Measurements from ENCODE around the gene ARID5B. TPM values are rescaled to one million over a fixed set of nuclear protein-coding genes. Genes with fewer than 3 reads are reported as not detected.

ARID5B gene
- polyA plus RNA-seq, 1 donor from 2014 or later = 2.1 TPM

GRCh38 chr10:61888744-61889143, 12.8 kb upstream of the ARID5B start:
- TF ChIP-seq EZH2 (IDR thresholded peaks at IDR 0.05; ENCODE audit: borderline replicate concordance, insufficient read depth, low read length, poor library complexity, severe bottlenecking) (no peak), CTCF (IDR thresholded peaks at IDR 0.05; ENCODE audit: poor library complexity, severe bottlenecking) (no peak), MXI1 (conservative IDR thresholded peaks at IDR 0.05; ENCODE audit: poor library complexity, severe bottlenecking) (no peak), REST (IDR thresholded peaks at IDR 0.05; ENCODE audit: borderline replicate concordance) (no peak), RAD21 (conservative IDR thresholded peaks at IDR 0.05) (no peak), SMC3 (conservative IDR thresholded peaks at IDR 0.05; ENCODE audit: poor library complexity) (no peak), TAF1 (IDR thresholded peaks at IDR 0.05; ENCODE audit: low read depth) (no peak), POLR2AphosphoS5 (IDR thresholded peaks at IDR 0.05) (no peak), EP300 (conservative IDR thresholded peaks at IDR 0.05; ENCODE audit: poor library complexity, severe bottlenecking) (no peak)
- H3K9me2 ChIP-seq (ENCODE audit: insufficient read depth, low read length) = no peaks in the 10 kb centered on the region
- H3K9ac ChIP-seq (ENCODE audit: low read length) = no peak overlapping the region
- H3K27ac ChIP-seq (ENCODE audit: low read length) = no peak overlapping the region
- H3K9me3 ChIP-seq (ENCODE audit: low read length) = no peaks in the 10 kb centered on the region
- no peaks in the 10 kb centered on the region for H3F3A ChIP-seq (ENCODE audit: insufficient read depth, low read length, poor library complexity, severe bottlenecking)
- H3K36me3 ChIP-seq (ENCODE audit: insufficient read depth, low read length) = no peaks in the 10 kb centered on the region
- H3K27me3 ChIP-seq (ENCODE audit: insufficient read depth, low read depth, low read length) = no peaks in the 10 kb centered on the region
- H3K79me2 ChIP-seq (replicated peaks; ENCODE audit: insufficient read depth, low read length) = no peaks in the 10 kb centered on the region
- H2AFZ ChIP-seq (ENCODE audit: low read depth, low read length) = no peak overlapping the region
- H3K4me2 ChIP-seq (ENCODE audit: low read length) = no peak overlapping the region
- H4K20me1 ChIP-seq (ENCODE audit: insufficient read depth) = no peaks in the 10 kb centered on the region
- H3K4me3 ChIP-seq (ENCODE audit: low read length) = no peak overlapping the region

GRCh38 chr10:61890430-61890829, 11.1 kb upstream of the ARID5B start:
- H3K4me3 ChIP-seq (ENCODE audit: low read length) = no peak overlapping the region
- no peaks in the 10 kb centered on the region for H3K9me2 ChIP-seq (ENCODE audit: insufficient read depth, low read length)
- no peaks in the 10 kb centered on the region for H3K36me3 ChIP-seq (ENCODE audit: insufficient read depth, low read length)
- no peaks in the 10 kb centered on the region for H3K79me2 ChIP-seq (replicated peaks; ENCODE audit: insufficient read depth, low read length)
- no peaks in the 10 kb centered on the region for H3F3A ChIP-seq (ENCODE audit: insufficient read depth, low read length, poor library complexity, severe bottlenecking)
- H3K4me2 ChIP-seq (ENCODE audit: low read length) = no peak overlapping the region
- no peak overlapping the region for H3K9ac ChIP-seq (ENCODE audit: low read length)
- no peak overlapping the region for H2AFZ ChIP-seq (ENCODE audit: low read depth, low read length)
- no peaks in the 10 kb centered on the region for H4K20me1 ChIP-seq (ENCODE audit: insufficient read depth)
- no peaks in the 10 kb centered on the region for H3K9me3 ChIP-seq (ENCODE audit: low read length)
- no peaks in the 10 kb centered on the region for H3K27me3 ChIP-seq (ENCODE audit: insufficient read depth, low read depth, low read length)
- H3K27ac ChIP-seq (ENCODE audit: low read length) = no peak overlapping the region
- TF ChIP-seq POLR2AphosphoS5 (IDR thresholded peaks at IDR 0.05) = no peak
- no peak for TF ChIP-seq REST (IDR thresholded peaks at IDR 0.05; ENCODE audit: borderline replicate concordance)
- TF ChIP-seq TAF1 (IDR thresholded peaks at IDR 0.05; ENCODE audit: low read depth) = no peak
- no peak for TF ChIP-seq EP300 (conservative IDR thresholded peaks at IDR 0.05; ENCODE audit: poor library complexity, severe bottlenecking)
- no peak for TF ChIP-seq SMC3 (conservative IDR thresholded peaks at IDR 0.05; ENCODE audit: poor library complexity)
- no peak for TF ChIP-seq EZH2 (IDR thresholded peaks at IDR 0.05; ENCODE audit: borderline replicate concordance, insufficient read depth, low read length, poor library complexity, severe bottlenecking)
- no peak for TF ChIP-seq MXI1 (conservative IDR thresholded peaks at IDR 0.05; ENCODE audit: poor library complexity, severe bottlenecking)
- no peak for TF ChIP-seq RAD21 (conservative IDR thresholded peaks at IDR 0.05)
- no peak for TF ChIP-seq CTCF (IDR thresholded peaks at IDR 0.05; ENCODE audit: poor library complexity, severe bottlenecking)

All from neural cell (in vitro differentiated cells).